ENCODE measurements around the gene HLA-G.

DNA sequence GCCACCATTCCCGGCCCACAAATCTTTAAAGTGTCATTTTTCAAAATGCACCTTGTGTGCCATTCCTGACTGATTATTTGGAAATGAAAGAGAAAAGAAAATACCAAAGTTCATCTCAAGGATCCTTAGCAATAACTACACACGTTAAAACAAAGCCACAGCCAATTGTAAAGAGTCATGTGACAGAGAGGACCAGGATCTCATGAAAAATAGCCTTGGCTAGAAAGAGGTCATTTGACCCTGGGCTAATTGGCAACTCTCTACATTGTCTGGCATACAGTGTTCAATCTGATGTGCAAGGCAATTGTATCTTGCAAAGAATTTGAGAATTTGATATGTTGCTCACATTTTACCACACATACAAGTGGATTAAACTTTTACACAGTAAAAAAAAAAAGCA lies 31.6 kb upstream of the HLA-G start:
- TF ChIP-seq POLR2A (IDR thresholded peaks at IDR 0.05) (no peak), CTCF (IDR thresholded peaks at IDR 0.05) (no peak)

All from heart left ventricle (tissue), 13 donors.